H1 (cell line): Measurements from ENCODE around the gene FXR2. TPM values are rescaled to one million over a fixed set of nuclear protein-coding genes. Genes with fewer than 3 reads are reported as not detected.

Experiments used
- BRCA1 ChIP-seq: IDR thresholded peaks from 2 replicates; pipeline ENCODE4 v1.6.1; 2012; ENCODE audit warnings: low read depth, low read length, improper control_type of control experiment
- CHD1 ChIP-seq: IDR thresholded peaks from 2 replicates; pipeline ENCODE4 v1.6.1; 2012; ENCODE audit warnings: low read depth, low read length, improper control_type of control experiment
- CHD7 ChIP-seq: fragments of 300-600 bp; sonication (generic); IDR thresholded peaks from 2 replicates; pipeline ENCODE4 v1.7.1; 2012; ENCODE audit warnings: low read length, moderate library complexity, mild to moderate bottlenecking, inconsistent platforms; ENCODE audit not compliant: insufficient replicate concordance
- GABPA ChIP-seq: IDR thresholded peaks from 2 replicates; pipeline ENCODE4 v1.6.1; 2011; ENCODE audit warnings: mild to moderate bottlenecking, low read length, moderate library complexity, borderline replicate concordance; ENCODE audit not compliant: insufficient read depth
- JUND ChIP-seq: IDR thresholded peaks from 2 replicates; pipeline ENCODE4 v1.6.1; 2011; ENCODE audit warnings: mild to moderate bottlenecking, improper control_type of control experiment, low read length
- NANOG ChIP-seq: IDR thresholded peaks from 2 replicates; pipeline ENCODE4 v1.6.1; 2011; ENCODE audit warnings: low read length, low read depth, mild to moderate bottlenecking, inconsistent platforms; ENCODE audit not compliant: insufficient read depth, poor library complexity, severe bottlenecking
- SIN3A ChIP-seq, 2 experiments: IDR thresholded peaks in 1 of 2; conservative IDR thresholded peaks in 1 of 2; 2 replicates each; pipeline ENCODE4 v1.6.1; 2011 to 2012; ENCODE audit warnings: low read length in 2 of 2, improper control_type of control experiment in 1 of 2, low read depth in 1 of 2, mild to moderate bottlenecking in 1 of 2
- polyA plus RNA-seq, 7 experiments: library from polyadenylated mRNA; depleted of rRNA in 3 of 7; stranded (reverse) in 5 of 7; unstranded in 2 of 7; fragments of >200 nt in 5 of 7; fragments of 200-250 nt in 2 of 7; gene quantifications; 1 replicate in 5 of 7; 2 replicates in 1 of 7; 4 replicates in 1 of 7; pipeline versions ENCODE4 v1.2.1 to v1.2.3, GENCODE V29; 2011 to 2013; ENCODE audit warnings: missing spikeins in 2 of 7, mixed read lengths in 2 of 7
- total RNA-seq: library from RNA; stranded (reverse); fragmentation: NEBNext Ultra II Directional; extraction: Animal tissue kit (Norgen Biotek cat#: 25700); gene quantifications from 2 replicates; pipeline ENCODE4 v1.2.1, GENCODE V29; 2021

Gene FXR2
- total and polyA plus RNA-seq, 2 of the 8 experiments (the other 6 are each of a cell fraction or from before 2014, with no cell fraction given): 26.2 to 44.0 TPM

GRCh38 chr17:7614425-7615264 is at the start of gene FXR2 (continued):
- TF ChIP-seq CHD7 (no peak), SIN3A (conservative IDR thresholded peaks at IDR 0.05 in 1 of 2, IDR thresholded peaks at IDR 0.05 in 1 of 2; ENCODE audit: low read depth in 1 of 2, low read length in 2 of 2) (0 out of 4 replicates have a peak, but pooled peaks of 1 of the 2 experiments have one; percentile 63), BRCA1 (no peak), CHD1 (no peak), NANOG (no peak), JUND (no peak), GABPA (no peak)
